ENCODE data around the gene FRYL.

- TF ChIP-seq CTCF (conservative IDR thresholded peaks at IDR 0.05; ENCODE audit: low read depth, low read length) (no peak), EZH2 (IDR thresholded peaks at IDR 0.05; ENCODE audit: borderline replicate concordance, low read depth, low read length, poor library complexity, severe bottlenecking) (no peak)
These were observed 309.5 kb downstream of the FRYL start for GRCh38 chr4:48470570-48470969.

Data from A673 (cell line).